Adrenal gland (tissue), 19 donors: ENCODE data around the gene NXT2. TPM values are rescaled to one million over a fixed set of nuclear protein-coding genes. Genes with fewer than 3 reads are reported as not detected.
A peak's percentile ranks its signal among the peaks of the same experiment; 100 is the strongest.

Experiments
- DNase-seq, 7 donors: peaks; one replicate each; pipeline ENCODE4 v3.0.0-alpha.2; 2019 to 2020
- H3K27ac ChIP-seq, 5 donors: fragments of 200-600 bp; sonication (generic) in 4 of 5; 1 replicate in 3 of 5; 2 replicates in 2 of 5; pipeline versions ENCODE4 v1.5.1 to v1.8.0; 2016 to 2020; ENCODE audit warnings: mild to moderate bottlenecking in 1 of 5
- H3K27me3 ChIP-seq: fragments of 200-600 bp; 2 replicates; pipeline ENCODE4 v1.8.0; 2021
- H3K36me3 ChIP-seq, 2 donors: fragments of 200-600 bp; replicated peaks in 1 of 2; 1 replicate in 1 of 2; 2 replicates in 1 of 2; pipeline versions ENCODE4 v1.5.1 to v1.8.0; 2018 to 2022
- H3K4me1 ChIP-seq, 2 donors: fragments of 200-600 bp; replicated peaks in 1 of 2; 1 replicate in 1 of 2; 2 replicates in 1 of 2; pipeline versions ENCODE4 v1.5.1 to v1.8.0; 2018 to 2021
- H3K4me3 ChIP-seq, 4 donors: fragments of 200-600 bp; sonication (generic) in 3 of 4; one replicate each; pipeline ENCODE4 v1.5.1; 2016 to 2018
- H3K9me3 ChIP-seq, 3 donors: fragments of 200-600 bp; sonication (generic) in 1 of 3; replicated peaks in 1 of 3; 1 replicate in 2 of 3; 2 replicates in 1 of 3; pipeline versions ENCODE4 v1.5.1 to v1.8.0; 2016 to 2021
- POLR2A ChIP-seq, 2 donors: fragments of 450-650 bp; IDR thresholded peaks; one replicate each; pipeline ENCODE4 v1.6.1; 2017; ENCODE audit warnings: antibody characterized with exemption in 2 of 2, mild to moderate bottlenecking in 2 of 2, moderate library complexity in 1 of 2
- WGBS, 4 donors: extraction: QIAGEN DNeasy Blood & Tissue Kit in 2 of 4; methylation state at CpG; one replicate each; pipeline versions ENCODE4 v1.1.5 to v1.1.7; 2013 to 2017; 5-methylcytosine and 5-hydroxymethylcytosine counted together
- intact Hi-C, 2 donors: fragments of 100-400 bp; cut with DNase I; formaldehyde crosslinking; loops; one replicate each; pipeline versions ENCODE4 v1.14.1 to v1.15.0; 2022 to 2023
- long read RNA-seq, 10 donors: library from polyadenylated mRNA in 3 of 10; unstranded in 2 of 10; stranded (forward) in 1 of 10; transcript quantifications; one replicate each; pipeline ENCODE4 v2.0.0 and lab custom pipeline, GENCODE V29; 2021 to 2026
- polyA plus RNA-seq, 3 donors: library from polyadenylated mRNA; stranded (reverse); fragments of 200-250 nt in 2 of 3; fragments of 350-450 nt in 1 of 3; fragmentation: Illumina TruSeq in 1 of 3; extraction: RNeasy Lipid Tissue Mini Kit (QIAGEN cat#74804) in 1 of 3; gene quantifications; one replicate each; pipeline ENCODE4 v1.2.3, GENCODE V29; 2013 to 2014
- total RNA-seq, 9 donors: library from RNA; depleted of rRNA in 4 of 9; stranded (reverse); fragments of >200 nt in 4 of 9; fragments of 120-200 nt in 1 of 9; fragmentation: NEBNext Ultra II Directional in 1 of 9; extraction: Animal tissue kit (Norgen Biotek cat#: 25700) in 1 of 9; gene quantifications; one replicate each; pipeline versions ENCODE4 v1.1.0 to v1.2.4, GENCODE V29; 2013 to 2023
- TF ChIP-seq, protein P1 (sequence below), 6 experiments: fragments of 450-650 bp in 4 of 6; fragments of 200-600 bp in 2 of 6; sonication (generic) in 1 of 6; IDR thresholded peaks; 1 replicate in 5 of 6; 2 replicates in 1 of 6; pipeline versions ENCODE4 v1.5.1 to v1.8.0; 2016 to 2021; ENCODE audit warnings: antibody characterized with exemption in 6 of 6, mild to moderate bottlenecking in 2 of 6, moderate library complexity in 1 of 6
- donor health status: healthy with polysubstance abuse.
- donor health status: Bipolar disorder and iron deficiency.
- donor health status: DM: yes; HTN: yes; CAD: no.
- donor health status: DM: no; HTN: no; CAD: no.
- donor health status: DM: no; HTN: no; CAD: no.
- donor health status: DM: yes; HTN: yes; CAD: no.

Gene NXT2
- 10 to 100 TPM in 5 of 9 donors, 1 to 10 TPM in 4; 4.1 to 13.0 (median 10.2) TPM for total RNA-seq
- 1 to 10 TPM; 2.3 to 9.5 (median 3.5) TPM for polyA plus RNA-seq
- long read RNA-seq, donor 1, transcript NXT2-202 (4 exons, 1,085 nt), result major isoform, 7 of 10 reads
- long read RNA-seq, donor 1, partial matches to known transcripts, result 0 of 10 reads
- long read RNA-seq, donor 1, other reads (novel, unspliced or antisense), result 0 of 10 reads
- long read RNA-seq, donor 2, transcript NXT2-202 (4 exons, 1,085 nt), result major isoform, 6 of 7 reads
- long read RNA-seq, donor 2, partial matches to known transcripts, result 0 of 7 reads
- long read RNA-seq, donor 2, other reads (novel, unspliced or antisense), result 0 of 7 reads
- long read RNA-seq, donor 3, partial matches to known transcripts, result 0 of 5 reads
- long read RNA-seq, donor 3, other reads (novel, unspliced or antisense), result 0 of 5 reads
- long read RNA-seq, donor 4, partial matches to known transcripts, result 0 of 6 reads
- long read RNA-seq, donor 4, other reads (novel, unspliced or antisense), result 0 of 6 reads
- long read RNA-seq, donor 5, transcript NXT2-202 (4 exons, 1,085 nt), result minor isoform, 6 of 18 reads
- long read RNA-seq, donor 5, transcript NXT2-203 (4 exons, 2,562 nt), result major isoform, 9 of 18 reads
- long read RNA-seq, donor 5, partial matches to known transcripts, result 1 of 18 reads
- long read RNA-seq, donor 5, other reads (novel, unspliced or antisense), result 2 of 18 reads
- long read RNA-seq, donor 6, partial matches to known transcripts, result 0 of 3 reads
- long read RNA-seq, donor 6, other reads (novel, unspliced or antisense), result 0 of 3 reads
- long read RNA-seq, donor 7, partial matches to known transcripts, result 0 of 2 reads
- long read RNA-seq, donor 7, other reads (novel, unspliced or antisense), result 0 of 2 reads
- long read RNA-seq, donor 8, transcript NXT2-202 (4 exons, 1,085 nt), result major isoform, 5 of 9 reads
- long read RNA-seq, donor 8, partial matches to known transcripts, result 0 of 9 reads
- long read RNA-seq, donor 8, other reads (novel, unspliced or antisense), result 0 of 9 reads
- long read RNA-seq, donor 9, partial matches to known transcripts, result 0 of 5 reads
- long read RNA-seq, donor 9, other reads (novel, unspliced or antisense), result 0 of 5 reads
- long read RNA-seq, donor 10, partial matches to known transcripts, result 0 of 2 reads
- long read RNA-seq, donor 10, other reads (novel, unspliced or antisense), result 0 of 2 reads

DNA sequence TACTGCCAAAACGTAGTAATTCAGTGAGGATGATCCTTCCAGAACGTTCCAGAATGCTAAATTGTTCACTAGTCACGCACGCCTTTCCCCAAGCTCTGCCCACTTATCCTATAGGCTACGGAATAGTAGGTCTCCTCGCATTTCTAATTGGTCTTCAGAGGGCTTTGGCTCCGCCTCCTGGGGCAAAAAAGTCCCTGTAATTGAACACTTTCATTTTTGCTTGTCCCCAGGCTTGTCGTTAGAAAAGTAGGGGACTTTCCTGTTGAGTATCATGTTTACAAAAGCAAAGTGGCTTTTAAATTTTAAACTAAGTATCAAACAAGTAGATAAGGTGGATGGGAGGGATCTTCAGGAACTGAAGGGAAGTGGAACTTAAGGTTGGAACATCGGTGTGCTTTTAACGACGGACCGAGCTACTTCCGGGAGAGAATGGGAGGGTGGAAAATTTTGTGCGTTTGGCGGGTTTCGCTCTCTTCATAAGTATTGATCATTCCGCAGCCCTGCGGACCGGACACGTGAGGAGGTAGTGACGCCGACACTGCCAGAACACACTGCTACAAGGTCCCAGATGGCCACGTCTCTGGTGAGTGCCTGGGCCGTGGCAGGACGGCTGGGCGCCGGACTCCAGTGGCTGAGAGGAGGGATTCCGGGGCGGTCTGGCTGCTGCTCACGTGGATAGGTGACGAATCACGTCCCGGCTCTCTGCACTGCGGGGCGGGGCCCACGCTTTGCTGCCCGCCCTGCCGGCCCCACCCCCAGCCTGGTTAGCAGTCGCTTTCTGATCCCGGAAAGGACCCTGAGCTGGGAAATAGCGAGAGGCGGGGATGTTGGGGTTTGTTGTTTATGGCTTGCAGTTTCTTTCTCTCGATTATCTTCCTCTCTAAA is at the start of gene NXT2:
NXT2 (plus strand) TSS at position 406 of the 885 bp plus-strand sequence; CDS start at position 569, 163 bp downstream.
- Histone ChIP-seq H3K9me3 (no peaks in the 10 kb centered on the region), H3K27me3 (no peaks in the 10 kb centered on the region), H3K4me1 (no peaks in the 10 kb centered on the region), H3K27ac (peak within 1 kb of the TSS; percentile 59 to 99 (median 93)), H3K36me3 (no peaks in the 10 kb centered on the region), H3K4me3 (peak within 1 kb of the TSS in 3 of 4 donors; percentile 32 to 67 (median 38))
- peak; percentile 88 to 96 (median 93) for DNase-seq
- intact Hi-C loops, result no loop called here
- peak; percentile 67 to 78 for TF ChIP-seq POLR2A (IDR thresholded peaks at IDR 0.05)
- TF ChIP-seq, protein P1, sequence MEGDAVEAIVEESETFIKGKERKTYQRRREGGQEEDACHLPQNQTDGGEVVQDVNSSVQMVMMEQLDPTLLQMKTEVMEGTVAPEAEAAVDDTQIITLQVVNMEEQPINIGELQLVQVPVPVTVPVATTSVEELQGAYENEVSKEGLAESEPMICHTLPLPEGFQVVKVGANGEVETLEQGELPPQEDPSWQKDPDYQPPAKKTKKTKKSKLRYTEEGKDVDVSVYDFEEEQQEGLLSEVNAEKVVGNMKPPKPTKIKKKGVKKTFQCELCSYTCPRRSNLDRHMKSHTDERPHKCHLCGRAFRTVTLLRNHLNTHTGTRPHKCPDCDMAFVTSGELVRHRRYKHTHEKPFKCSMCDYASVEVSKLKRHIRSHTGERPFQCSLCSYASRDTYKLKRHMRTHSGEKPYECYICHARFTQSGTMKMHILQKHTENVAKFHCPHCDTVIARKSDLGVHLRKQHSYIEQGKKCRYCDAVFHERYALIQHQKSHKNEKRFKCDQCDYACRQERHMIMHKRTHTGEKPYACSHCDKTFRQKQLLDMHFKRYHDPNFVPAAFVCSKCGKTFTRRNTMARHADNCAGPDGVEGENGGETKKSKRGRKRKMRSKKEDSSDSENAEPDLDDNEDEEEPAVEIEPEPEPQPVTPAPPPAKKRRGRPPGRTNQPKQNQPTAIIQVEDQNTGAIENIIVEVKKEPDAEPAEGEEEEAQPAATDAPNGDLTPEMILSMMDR (IDR thresholded peaks at IDR 0.05), result no peak
- 1 to 36% (median 16%) methylated on average over 18 to 43 of the region's 43 CpGs for WGBS, 4 donors

DNA sequence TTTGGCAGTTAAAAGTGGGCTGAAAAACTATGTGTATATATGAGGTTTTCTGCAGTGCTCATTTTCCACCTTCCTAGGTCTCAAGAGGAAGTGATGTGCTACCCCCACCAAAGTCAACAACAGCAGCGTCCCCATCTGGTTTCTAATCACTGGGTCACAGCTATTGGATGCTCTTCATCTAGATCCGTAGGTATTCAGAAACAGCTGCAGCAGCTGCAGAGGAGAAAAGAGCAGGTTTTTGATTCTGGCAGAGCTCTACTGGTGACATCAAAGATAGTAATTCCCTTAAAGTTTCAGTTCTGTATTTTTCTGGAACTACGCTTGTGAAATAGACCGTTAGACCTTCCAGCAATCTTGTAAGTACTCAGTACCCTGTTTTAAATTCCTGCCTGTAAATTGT is 49.0 kb upstream of the NXT2 start:
- H3K27me3 ChIP-seq, result peaks cover 20% of the 10 kb centered on the region
- no peaks in the 10 kb centered on the region for H3K9me3 ChIP-seq
- intact Hi-C loops, result loop anchor here (5.0 to 10.0 kb wide), 2 partner anchors 145 to 147 kb away; no protein-coding TSS in a partner anchor
- TF ChIP-seq, protein P1 (IDR thresholded peaks at IDR 0.05), result no peak
- no peak for TF ChIP-seq POLR2A (IDR thresholded peaks at IDR 0.05)
- H3K4me1 ChIP-seq, result no peaks in the 10 kb centered on the region
- no peak overlapping the region for H3K4me3 ChIP-seq
- H3K27ac ChIP-seq, result no peak overlapping the region
- H3K36me3 ChIP-seq, result no peaks in the 10 kb centered on the region
- WGBS, 4 donors, result 35 to 45% (median 40%) methylated on average over 3 to 4 of the region's 4 CpGs
- DNase-seq, result no peak

DNA sequence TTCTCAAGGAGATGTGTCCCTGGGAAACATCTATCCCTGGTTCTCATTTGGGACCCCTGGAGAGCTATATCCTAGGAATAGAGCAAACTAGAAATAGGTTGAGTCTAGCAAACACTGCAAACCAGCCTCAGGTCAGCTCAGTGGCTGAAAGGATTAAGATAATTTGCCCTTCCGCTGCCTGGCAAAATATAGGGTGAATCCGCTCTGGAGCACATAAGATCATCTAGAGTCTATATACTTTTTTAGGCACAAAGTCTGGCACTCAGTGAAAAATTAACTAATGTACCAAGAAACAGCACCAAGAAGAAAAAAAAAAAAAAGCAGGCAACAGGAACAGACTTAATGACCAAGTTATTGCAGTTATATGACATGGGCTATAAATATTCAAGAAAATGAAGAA is 47.5 kb upstream of the NXT2 start:
- no peaks in the 10 kb centered on the region for H3K4me1 ChIP-seq
- no peaks in the 10 kb centered on the region for H3K9me3 ChIP-seq
- WGBS, 4 donors, result 80 to 96% (median 89%) methylated on average over 2 of the region's 2 CpGs
- H3K27ac ChIP-seq, result no peak overlapping the region
- no peaks in the 10 kb centered on the region for H3K36me3 ChIP-seq
- no peak overlapping the region for H3K4me3 ChIP-seq
- intact Hi-C loops, result loop anchor here (5.0 to 10.0 kb wide), 2 partner anchors 143 to 146 kb away; no protein-coding TSS in a partner anchor
- peaks cover 6% of the 10 kb centered on the region for H3K27me3 ChIP-seq
- no peak for TF ChIP-seq POLR2A (IDR thresholded peaks at IDR 0.05)
- TF ChIP-seq, protein P1 (IDR thresholded peaks at IDR 0.05), result no peak
- DNase-seq, result no peak
